HCT116 (cell line): ENCODE results near the gene RADX. TPM values are rescaled to one million over a fixed set of nuclear protein-coding genes. Genes with fewer than 3 reads are reported as not detected.

Experiments used
- ATAC-seq: fragments of 200-7000 bp; cut with Tn5 transposase; 2 replicates; pipeline ENCODE4 v1.9.1; 2020; ENCODE audit warnings: mild to moderate bottlenecking, moderate library complexity
- BruUV-seq: library from RNA; stranded (reverse); fragments of 400-500 nt; replicated peaks from 2 replicates; lab custom pipeline; 2021; lab: Mats Ljungman, UMichigan
- CTCF ChIA-PET: fragments of 300-600 bp; sonication (Branson Sonifier 250); formaldehyde crosslinking; loops from one replicate; lab custom pipeline; 2021; ENCODE audit warnings: antibody characterized with exemption; lab: Charles Lee
- POLR2A ChIA-PET: fragments of 300-600, 350-600 bp; sonication (Branson Sonifier 250); formaldehyde crosslinking; loops from one replicate; lab custom pipeline; 2021; ENCODE audit warnings: antibody characterized with exemption; lab: Charles Lee
- RAD21 ChIA-PET, 2 experiments: fragments of 300-600 bp; sonication (Branson Sonifier 250); formaldehyde crosslinking; loops; one replicate each; lab custom pipeline; 2023; ENCODE audit warnings: low total read pairs in 2 of 2; ENCODE audit not compliant: uncharacterized antibody in 2 of 2, unreplicated experiment in 2 of 2, low non-redundant PET in 1 of 2; lab: Charles Lee
- DNase-seq: peaks from one replicate; pipeline ENCODE4 v3.0.0-alpha.2; 2010; ENCODE audit warnings: low read depth, low spot score
- H2AFZ ChIP-seq: fragments of 200-600 bp; shearing (Covaris generic), sonication (generic); 2 replicates; pipeline ENCODE4 v1.6.1; 2017; ENCODE audit warnings: low read depth, mixed run types, mixed read lengths, antibody characterized with exemption, low read length; ENCODE audit not compliant: poor library complexity, severe bottlenecking
- H3K27ac ChIP-seq: 2 replicates; pipeline ENCODE4 v1.5.1; 2012; ENCODE audit warnings: low read depth, low read length
- H3K27me3 ChIP-seq: fragments of 200-600 bp; sonication (generic); 2 replicates; pipeline ENCODE4 v1.6.1; 2016; ENCODE audit warnings: mixed run types, low read length, mixed read lengths; ENCODE audit not compliant: insufficient read depth
- H3K36me3 ChIP-seq, 2 experiments: fragments of 200-500 bp in 1 of 2; fragments of 200-600 bp in 1 of 2; sonication (Bioruptor generic) in 1 of 2; sonication (generic) in 1 of 2; 2 replicates each; pipeline versions ENCODE4 v1.5.1 to v1.6.1; 2014 to 2016; ENCODE audit warnings: low read length in 2 of 2, inconsistent platforms in 1 of 2, mixed read lengths in 1 of 2, mixed run types in 1 of 2; ENCODE audit not compliant: insufficient read depth in 2 of 2, control insufficient read depth in 1 of 2
- H3K4me1 ChIP-seq, 2 experiments: fragments of 200-600 bp in 1 of 2; sonication (generic) in 1 of 2; 2 replicates each; pipeline versions ENCODE4 v1.5.1 to v1.6.1; 2012 to 2017; ENCODE audit warnings: low read length in 2 of 2, inconsistent platforms in 1 of 2, mild to moderate bottlenecking in 1 of 2, mixed read lengths in 1 of 2, mixed run types in 1 of 2, moderate library complexity in 1 of 2; ENCODE audit not compliant: insufficient read depth in 2 of 2, control insufficient read depth in 1 of 2
- H3K4me2 ChIP-seq: fragments of 200-600 bp; sonication (generic); 2 replicates; pipeline ENCODE4 v1.6.1; 2017; ENCODE audit warnings: mixed run types, low read length, mixed read lengths
- H3K4me3 ChIP-seq, 2 experiments: fragments of 200-600 bp in 1 of 2; sonication (generic) in 1 of 2; replicated peaks in 1 of 2; 2 replicates each; pipeline ENCODE4 v1.5.1; 2011 to 2016; ENCODE audit warnings: low read length in 2 of 2, control low read depth in 1 of 2, low read depth in 1 of 2, mild to moderate bottlenecking in 1 of 2, mixed read lengths in 1 of 2, mixed run types in 1 of 2
- H3K79me2 ChIP-seq: fragments of 200-600 bp; sonication (generic); 2 replicates; pipeline ENCODE4 v1.6.1; 2017; ENCODE audit warnings: mild to moderate bottlenecking, mixed run types, low read length, moderate library complexity, mixed read lengths; ENCODE audit not compliant: insufficient read depth
- H3K9ac ChIP-seq: fragments of 200-600 bp; sonication (generic); 2 replicates; pipeline ENCODE4 v1.6.1; 2016; ENCODE audit warnings: low read length, mixed read lengths
- H3K9me2 ChIP-seq: fragments of 200-600 bp; sonication (generic), shearing (Covaris generic); 2 replicates; pipeline ENCODE4 v1.6.1; 2017; ENCODE audit warnings: mixed run types, mild to moderate bottlenecking, moderate library complexity; ENCODE audit not compliant: insufficient read depth
- H3K9me3 ChIP-seq, 2 experiments: fragments of 200-500 bp in 1 of 2; fragments of 200-600 bp in 1 of 2; sonication (Bioruptor generic) in 1 of 2; sonication (generic) in 1 of 2; 2 replicates each; pipeline ENCODE4 v1.6.1; 2014 to 2017; ENCODE audit warnings: low read length in 2 of 2, mixed read lengths in 2 of 2, inconsistent platforms in 1 of 2, low read depth in 1 of 2, mild to moderate bottlenecking in 1 of 2, mixed run types in 1 of 2, moderate library complexity in 1 of 2; ENCODE audit not compliant: control insufficient read depth in 1 of 2, insufficient read depth in 1 of 2
- H4K20me1 ChIP-seq: fragments of 200-600 bp; sonication (generic), shearing (Covaris generic); 2 replicates; pipeline ENCODE4 v1.6.1; 2017; ENCODE audit warnings: mixed run types, mild to moderate bottlenecking, moderate library complexity; ENCODE audit not compliant: insufficient read depth
- SP1 ChIP-seq: IDR thresholded peaks from 2 replicates; pipeline ENCODE4 v1.6.1; 2012; ENCODE audit warnings: low read depth
- intact Hi-C: fragments of 100-400 bp; cut with micrococcal nuclease; formaldehyde crosslinking; loops from 2 replicates; pipeline ENCODE4 v1.10.0; 2022
- total RNA-seq: library from RNA; stranded (reverse); gene quantifications from one replicate; pipeline ENCODE4 v1.2.1, GENCODE V29; 2021; ENCODE audit not compliant: unreplicated experiment
- TF ChIP-seq, protein P1 (sequence below), 3 experiments: fragments of 200-600 bp in 1 of 3; sonication (generic) in 1 of 3; IDR thresholded peaks in 2 of 3; conservative IDR thresholded peaks in 1 of 3; 2 replicates each; pipeline ENCODE4 v1.5.1; 2012 to 2017; ENCODE audit warnings: low read depth in 2 of 3, low read length in 2 of 3, antibody characterized with exemption in 1 of 3, borderline replicate concordance in 1 of 3, control low read depth in 1 of 3, mild to moderate bottlenecking in 1 of 3, mixed read lengths in 1 of 3, mixed run types in 1 of 3, moderate library complexity in 1 of 3; ENCODE audit not compliant: insufficient read depth in 1 of 3
- TF ChIP-seq, protein P2 (sequence below): IDR thresholded peaks from 2 replicates; pipeline ENCODE4 v1.6.1; 2012; ENCODE audit warnings: low read depth
- TF ChIP-seq, protein P3 (sequence below): IDR thresholded peaks from 2 replicates; pipeline ENCODE4 v1.6.1; 2012

Gene RADX
- total RNA-seq, 1 experiment from 2014 or later, result 8.0 TPM

DNA sequence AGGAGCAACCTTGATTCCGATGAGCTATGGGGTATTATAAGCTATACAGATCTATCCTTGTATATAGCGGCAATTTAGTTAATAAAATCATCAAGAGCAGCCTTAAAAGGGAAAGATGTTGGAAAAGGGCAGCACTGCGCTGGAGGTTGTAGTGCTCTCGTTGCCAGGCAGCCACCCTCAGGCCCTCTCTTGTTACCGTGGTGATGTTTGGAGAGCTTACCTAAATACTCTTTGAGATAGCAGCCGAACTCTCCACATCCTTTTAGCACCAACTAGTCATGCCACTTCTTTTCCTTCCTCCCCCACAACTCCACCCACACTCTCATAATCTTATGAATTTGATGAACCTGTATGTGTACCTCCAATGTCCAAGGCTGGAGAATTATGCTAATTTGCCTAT lies 3.8 kb upstream of the RADX start:
- Histone ChIP-seq H3K27me3 (no peaks in the 10 kb centered on the region), H3K4me1 (peaks cover 0 to 6% of the 10 kb centered on the region in 2 experiments; a peak in 1 of 4 replicates), H3K4me3 (no peak overlapping the region), H3K27ac (no peak overlapping the region), H2AFZ (no peak overlapping the region), H4K20me1 (no peaks in the 10 kb centered on the region), H3K9me2 (no peaks in the 10 kb centered on the region), H3K9ac (no peak overlapping the region), H3K36me3 (no peaks in the 10 kb centered on the region), H3K4me2 (no peak overlapping the region), H3K79me2 (no peaks in the 10 kb centered on the region), H3K9me3 (no peaks in the 10 kb centered on the region)
- no peak for TF ChIP-seq SP1
- TF ChIP-seq, protein P1, sequence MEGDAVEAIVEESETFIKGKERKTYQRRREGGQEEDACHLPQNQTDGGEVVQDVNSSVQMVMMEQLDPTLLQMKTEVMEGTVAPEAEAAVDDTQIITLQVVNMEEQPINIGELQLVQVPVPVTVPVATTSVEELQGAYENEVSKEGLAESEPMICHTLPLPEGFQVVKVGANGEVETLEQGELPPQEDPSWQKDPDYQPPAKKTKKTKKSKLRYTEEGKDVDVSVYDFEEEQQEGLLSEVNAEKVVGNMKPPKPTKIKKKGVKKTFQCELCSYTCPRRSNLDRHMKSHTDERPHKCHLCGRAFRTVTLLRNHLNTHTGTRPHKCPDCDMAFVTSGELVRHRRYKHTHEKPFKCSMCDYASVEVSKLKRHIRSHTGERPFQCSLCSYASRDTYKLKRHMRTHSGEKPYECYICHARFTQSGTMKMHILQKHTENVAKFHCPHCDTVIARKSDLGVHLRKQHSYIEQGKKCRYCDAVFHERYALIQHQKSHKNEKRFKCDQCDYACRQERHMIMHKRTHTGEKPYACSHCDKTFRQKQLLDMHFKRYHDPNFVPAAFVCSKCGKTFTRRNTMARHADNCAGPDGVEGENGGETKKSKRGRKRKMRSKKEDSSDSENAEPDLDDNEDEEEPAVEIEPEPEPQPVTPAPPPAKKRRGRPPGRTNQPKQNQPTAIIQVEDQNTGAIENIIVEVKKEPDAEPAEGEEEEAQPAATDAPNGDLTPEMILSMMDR (IDR thresholded peaks at IDR 0.05 in 2 of 3, conservative IDR thresholded peaks at IDR 0.05 in 1 of 3; ENCODE audit: borderline replicate concordance in 1 of 3, insufficient read depth in 1 of 3, low read depth in 2 of 3, low read length in 2 of 3), result no peak
- TF ChIP-seq, protein P2, sequence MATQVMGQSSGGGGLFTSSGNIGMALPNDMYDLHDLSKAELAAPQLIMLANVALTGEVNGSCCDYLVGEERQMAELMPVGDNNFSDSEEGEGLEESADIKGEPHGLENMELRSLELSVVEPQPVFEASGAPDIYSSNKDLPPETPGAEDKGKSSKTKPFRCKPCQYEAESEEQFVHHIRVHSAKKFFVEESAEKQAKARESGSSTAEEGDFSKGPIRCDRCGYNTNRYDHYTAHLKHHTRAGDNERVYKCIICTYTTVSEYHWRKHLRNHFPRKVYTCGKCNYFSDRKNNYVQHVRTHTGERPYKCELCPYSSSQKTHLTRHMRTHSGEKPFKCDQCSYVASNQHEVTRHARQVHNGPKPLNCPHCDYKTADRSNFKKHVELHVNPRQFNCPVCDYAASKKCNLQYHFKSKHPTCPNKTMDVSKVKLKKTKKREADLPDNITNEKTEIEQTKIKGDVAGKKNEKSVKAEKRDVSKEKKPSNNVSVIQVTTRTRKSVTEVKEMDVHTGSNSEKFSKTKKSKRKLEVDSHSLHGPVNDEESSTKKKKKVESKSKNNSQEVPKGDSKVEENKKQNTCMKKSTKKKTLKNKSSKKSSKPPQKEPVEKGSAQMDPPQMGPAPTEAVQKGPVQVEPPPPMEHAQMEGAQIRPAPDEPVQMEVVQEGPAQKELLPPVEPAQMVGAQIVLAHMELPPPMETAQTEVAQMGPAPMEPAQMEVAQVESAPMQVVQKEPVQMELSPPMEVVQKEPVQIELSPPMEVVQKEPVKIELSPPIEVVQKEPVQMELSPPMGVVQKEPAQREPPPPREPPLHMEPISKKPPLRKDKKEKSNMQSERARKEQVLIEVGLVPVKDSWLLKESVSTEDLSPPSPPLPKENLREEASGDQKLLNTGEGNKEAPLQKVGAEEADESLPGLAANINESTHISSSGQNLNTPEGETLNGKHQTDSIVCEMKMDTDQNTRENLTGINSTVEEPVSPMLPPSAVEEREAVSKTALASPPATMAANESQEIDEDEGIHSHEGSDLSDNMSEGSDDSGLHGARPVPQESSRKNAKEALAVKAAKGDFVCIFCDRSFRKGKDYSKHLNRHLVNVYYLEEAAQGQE, result no peak
- TF ChIP-seq, protein P3, sequence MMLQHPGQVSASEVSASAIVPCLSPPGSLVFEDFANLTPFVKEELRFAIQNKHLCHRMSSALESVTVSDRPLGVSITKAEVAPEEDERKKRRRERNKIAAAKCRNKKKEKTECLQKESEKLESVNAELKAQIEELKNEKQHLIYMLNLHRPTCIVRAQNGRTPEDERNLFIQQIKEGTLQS, result no peak
- BruUV-seq, result no TSS peak
- intact Hi-C loops, result no loop called here
- ChIA-PET RAD21 (no interaction called here), CTCF (no interaction called here), POLR2A (no interaction called here)
- DNase-seq, result no peak
- no peak for ATAC-seq
